ENCODE measurements around the gene NR1D1. TPM values are rescaled to one million over a fixed set of nuclear protein-coding genes. Genes with fewer than 3 reads are reported as not detected.

Gene NR1D1
- total and polyA plus RNA-seq, 2 of the 13 experiments (the other 11 are each of a cell fraction or from before 2014, with no cell fraction given): 2.1 to 2.7 TPM

- TF ChIP-seq ZNF567 (CRISPR knock-in tag; IDR thresholded peaks at IDR 0.05; ENCODE audit: borderline replicate concordance): no peak
- TF ChIP-seq, protein P1, sequence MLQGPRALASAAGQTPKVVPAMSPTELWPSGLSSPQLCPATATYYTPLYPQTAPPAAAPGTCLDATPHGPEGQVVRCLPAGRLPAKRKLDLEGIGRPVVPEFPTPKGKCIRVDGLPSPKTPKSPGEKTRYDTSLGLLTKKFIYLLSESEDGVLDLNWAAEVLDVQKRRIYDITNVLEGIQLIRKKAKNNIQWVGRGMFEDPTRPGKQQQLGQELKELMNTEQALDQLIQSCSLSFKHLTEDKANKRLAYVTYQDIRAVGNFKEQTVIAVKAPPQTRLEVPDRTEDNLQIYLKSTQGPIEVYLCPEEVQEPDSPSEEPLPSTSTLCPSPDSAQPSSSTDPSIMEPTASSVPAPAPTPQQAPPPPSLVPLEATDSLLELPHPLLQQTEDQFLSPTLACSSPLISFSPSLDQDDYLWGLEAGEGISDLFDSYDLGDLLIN (CRISPR knock-in tag; IDR thresholded peaks at IDR 0.05; ENCODE audit: borderline replicate concordance): no peak
- TF ChIP-seq ZIK1 (CRISPR knock-in tag; IDR thresholded peaks at IDR 0.05; ENCODE audit: borderline replicate concordance, low read depth): no peak; the same call in 1 of the 2 replicates
- TF ChIP-seq MIXL1 (CRISPR knock-in tag; IDR thresholded peaks at IDR 0.05): no peak
- TF ChIP-seq, protein P2, sequence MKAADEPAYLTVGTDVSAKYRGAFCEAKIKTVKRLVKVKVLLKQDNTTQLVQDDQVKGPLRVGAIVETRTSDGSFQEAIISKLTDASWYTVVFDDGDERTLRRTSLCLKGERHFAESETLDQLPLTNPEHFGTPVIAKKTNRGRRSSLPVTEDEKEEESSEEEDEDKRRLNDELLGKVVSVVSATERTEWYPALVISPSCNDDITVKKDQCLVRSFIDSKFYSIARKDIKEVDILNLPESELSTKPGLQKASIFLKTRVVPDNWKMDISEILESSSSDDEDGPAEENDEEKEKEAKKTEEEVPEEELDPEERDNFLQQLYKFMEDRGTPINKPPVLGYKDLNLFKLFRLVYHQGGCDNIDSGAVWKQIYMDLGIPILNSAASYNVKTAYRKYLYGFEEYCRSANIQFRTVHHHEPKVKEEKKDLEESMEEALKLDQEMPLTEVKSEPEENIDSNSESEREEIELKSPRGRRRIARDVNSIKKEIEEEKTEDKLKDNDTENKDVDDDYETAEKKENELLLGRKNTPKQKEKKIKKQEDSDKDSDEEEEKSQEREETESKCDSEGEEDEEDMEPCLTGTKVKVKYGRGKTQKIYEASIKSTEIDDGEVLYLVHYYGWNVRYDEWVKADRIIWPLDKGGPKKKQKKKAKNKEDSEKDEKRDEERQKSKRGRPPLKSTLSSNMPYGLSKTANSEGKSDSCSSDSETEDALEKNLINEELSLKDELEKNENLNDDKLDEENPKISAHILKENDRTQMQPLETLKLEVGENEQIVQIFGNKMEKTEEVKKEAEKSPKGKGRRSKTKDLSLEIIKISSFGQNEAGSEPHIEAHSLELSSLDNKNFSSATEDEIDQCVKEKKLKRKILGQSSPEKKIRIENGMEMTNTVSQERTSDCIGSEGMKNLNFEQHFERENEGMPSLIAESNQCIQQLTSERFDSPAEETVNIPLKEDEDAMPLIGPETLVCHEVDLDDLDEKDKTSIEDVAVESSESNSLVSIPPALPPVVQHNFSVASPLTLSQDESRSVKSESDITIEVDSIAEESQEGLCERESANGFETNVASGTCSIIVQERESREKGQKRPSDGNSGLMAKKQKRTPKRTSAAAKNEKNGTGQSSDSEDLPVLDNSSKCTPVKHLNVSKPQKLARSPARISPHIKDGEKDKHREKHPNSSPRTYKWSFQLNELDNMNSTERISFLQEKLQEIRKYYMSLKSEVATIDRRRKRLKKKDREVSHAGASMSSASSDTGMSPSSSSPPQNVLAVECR (CRISPR knock-in tag; IDR thresholded peaks at IDR 0.05; ENCODE audit: borderline replicate concordance): peak; percentile 64
- TF ChIP-seq REL (CRISPR knock-in tag; conservative IDR thresholded peaks at IDR 0.05): no peak; the same call in 1 of the 2 replicates
- TF ChIP-seq KDM1A (CRISPR knock-in tag; IDR thresholded peaks at IDR 0.05): no peak
- TF ChIP-seq ZNF253 (CRISPR knock-in tag; IDR thresholded peaks at IDR 0.05; ENCODE audit: borderline replicate concordance): no peak
- TF ChIP-seq TRIM24 (CRISPR knock-in tag; IDR thresholded peaks at IDR 0.05): no peak
- no peak for TF ChIP-seq RFXAP (CRISPR knock-in tag; IDR thresholded peaks at IDR 0.05; ENCODE audit: borderline replicate concordance)
- peak; percentile 87 for TF ChIP-seq AKAP8 (CRISPR knock-in tag; IDR thresholded peaks at IDR 0.05)
- TF ChIP-seq ZNF3 (CRISPR knock-in tag; IDR thresholded peaks at IDR 0.05): no peak
- TF ChIP-seq PAX8 (CRISPR knock-in tag; IDR thresholded peaks at IDR 0.05; ENCODE audit: borderline replicate concordance): no peak
- TF ChIP-seq ZSCAN21 (CRISPR knock-in tag; IDR thresholded peaks at IDR 0.05; ENCODE audit: borderline replicate concordance): 0 out of 2 replicates have a peak, but pooled peaks have one; percentile 59
- TF ChIP-seq HINFP (CRISPR knock-in tag; IDR thresholded peaks at IDR 0.05; ENCODE audit: low read depth): no peak
- TF ChIP-seq ZMYM2 (CRISPR knock-in tag; IDR thresholded peaks at IDR 0.05): no peak
- peak; percentile 26; the same call in 1 of the 2 replicates for TF ChIP-seq SP5 (CRISPR knock-in tag; IDR thresholded peaks at IDR 0.05; ENCODE audit: borderline replicate concordance, low read depth)
- TF ChIP-seq, protein P3, sequence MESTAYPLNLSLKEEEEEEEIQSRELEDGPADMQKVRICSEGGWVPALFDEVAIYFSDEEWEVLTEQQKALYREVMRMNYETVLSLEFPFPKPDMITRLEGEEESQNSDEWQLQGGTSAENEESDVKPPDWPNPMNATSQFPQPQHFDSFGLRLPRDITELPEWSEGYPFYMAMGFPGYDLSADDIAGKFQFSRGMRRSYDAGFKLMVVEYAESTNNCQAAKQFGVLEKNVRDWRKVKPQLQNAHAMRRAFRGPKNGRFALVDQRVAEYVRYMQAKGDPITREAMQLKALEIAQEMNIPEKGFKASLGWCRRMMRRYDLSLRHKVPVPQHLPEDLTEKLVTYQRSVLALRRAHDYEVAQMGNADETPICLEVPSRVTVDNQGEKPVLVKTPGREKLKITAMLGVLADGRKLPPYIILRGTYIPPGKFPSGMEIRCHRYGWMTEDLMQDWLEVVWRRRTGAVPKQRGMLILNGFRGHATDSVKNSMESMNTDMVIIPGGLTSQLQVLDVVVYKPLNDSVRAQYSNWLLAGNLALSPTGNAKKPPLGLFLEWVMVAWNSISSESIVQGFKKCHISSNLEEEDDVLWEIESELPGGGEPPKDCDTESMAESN (CRISPR knock-in tag; conservative IDR thresholded peaks at IDR 0.05): no peak
Observed at GRCh38 chr17:40122999-40123810, 22.8 kb upstream of the NR1D1 start (continued).
